SK-N-SH treated with all-trans-retinoic acid at 6 μM for 48 hours (cell line): ENCODE results near the gene ACER1.

Experiments
- ARNTL ChIP-seq: fragments of 450-650 bp; formaldehyde crosslinking; IDR thresholded peaks from 2 replicates; pipeline ENCODE4 v1.5.0; 2020; ENCODE audit warnings: low read depth, mild to moderate bottlenecking, moderate library complexity, borderline replicate concordance
- ESRRG ChIP-seq: fragments of 250-450 bp; sonication (Bioruptor Pico); IDR thresholded peaks from 2 replicates; pipeline ENCODE4 v1.6.1; 2021; ENCODE audit warnings: mild to moderate bottlenecking
- OSR1 ChIP-seq: fragments of 250-450 bp; sonication (Bioruptor Pico); IDR thresholded peaks from 2 replicates; pipeline ENCODE4 v1.8.0; 2022; ENCODE audit warnings: moderate library complexity, mild to moderate bottlenecking, inconsistent platforms
- PPARA ChIP-seq: fragments of 250-450 bp; sonication (Bioruptor Pico); IDR thresholded peaks from 2 replicates; pipeline ENCODE4 v1.5.0; 2020; ENCODE audit warnings: mild to moderate bottlenecking, borderline replicate concordance
- TOX ChIP-seq: fragments of 250-450 bp; sonication (Bioruptor Pico); IDR thresholded peaks from 2 replicates; pipeline ENCODE4 v1.8.0; 2021; ENCODE audit warnings: mild to moderate bottlenecking, moderate library complexity, borderline replicate concordance
- ZC3H10 ChIP-seq: fragments of 250-450 bp; sonication (Bioruptor Pico); IDR thresholded peaks from 2 replicates; pipeline ENCODE4 v1.5.1; 2021; ENCODE audit warnings: mild to moderate bottlenecking, moderate library complexity
- ZNF70 ChIP-seq: fragments of 450-650 bp; formaldehyde crosslinking; IDR thresholded peaks from 2 replicates; pipeline ENCODE4 v1.5.0; 2020; ENCODE audit warnings: mild to moderate bottlenecking, moderate library complexity

- TF ChIP-seq ZC3H10 (CRISPR knock-in tag) (no peak), OSR1 (CRISPR knock-in tag) (no peak), ESRRG (CRISPR knock-in tag) (no peak), PPARA (CRISPR knock-in tag) (no peak), ARNTL (no peak), ZNF70 (no peak), TOX (CRISPR knock-in tag) (no peak)
Measured at GRCh38 chr19:6357174-6357573, 23.8 kb upstream of the ACER1 start.
